GOT3 (cell line): Measurements from ENCODE around the gene PREX1.

ENCODE experiments used
- DNase-seq: peaks from one replicate; lab custom pipeline; 2025; ENCODE audit warnings: mixed read lengths; lab: John Stamatoyannopoulos, UW

The PREX1 gene

GRCh38 chr20:48750941-48751635 lies 76.7 kb downstream of the PREX1 start:
- DNase-seq = no peak

GRCh38 chr20:48750376-48750775 lies 77.4 kb downstream of the PREX1 start:
- no peak for DNase-seq

GRCh38 chr20:48749437-48749836 lies 78.4 kb downstream of the PREX1 start:
- DNase-seq = no peak

GRCh38 chr20:48748556-48748955 lies 79.2 kb downstream of the PREX1 start:
- DNase-seq = no peak

- DNase-seq = no peak
These were observed 79.9 kb downstream of the PREX1 start for GRCh38 chr20:48747840-48748414.

GRCh38 chr20:48745330-48745729 lies 82.5 kb downstream of the PREX1 start:
- no peak for DNase-seq

GRCh38 chr20:48744515-48744914 lies 83.3 kb downstream of the PREX1 start:
- no peak for DNase-seq

GRCh38 chr20:48743807-48744206 lies 84.0 kb downstream of the PREX1 start:
- no peak for DNase-seq

- DNase-seq = no peak
These were observed 84.7 kb downstream of the PREX1 start for GRCh38 chr20:48742912-48743680.

- no peak for DNase-seq
These were observed 85.6 kb downstream of the PREX1 start for GRCh38 chr20:48742233-48742632.

GRCh38 chr20:48741669-48742068 lies 86.1 kb downstream of the PREX1 start:
- no peak for DNase-seq

GRCh38 chr20:48740712-48741111 lies 87.1 kb downstream of the PREX1 start:
- DNase-seq = no peak

GRCh38 chr20:48740292-48740649 lies 87.5 kb downstream of the PREX1 start:
- DNase-seq = no peak

- DNase-seq = no peak
These were observed 88.2 kb downstream of the PREX1 start for GRCh38 chr20:48739395-48740291.

GRCh38 chr20:48738399-48739304 lies 89.1 kb downstream of the PREX1 start:
- no peak for DNase-seq

GRCh38 chr20:48738094-48738398 lies 89.8 kb downstream of the PREX1 start:
- DNase-seq = no peak

GRCh38 chr20:48737434-48738093 lies 90.2 kb downstream of the PREX1 start:
- DNase-seq = no peak

GRCh38 chr20:48736636-48737035 lies 91.2 kb downstream of the PREX1 start:
- DNase-seq = no peak

- no peak for DNase-seq
These were observed 91.6 kb downstream of the PREX1 start for GRCh38 chr20:48736231-48736630.

- DNase-seq = no peak
These were observed 92.7 kb downstream of the PREX1 start for GRCh38 chr20:48735112-48735511.
